Muscle of arm (tissue), 12 donors: Measurements from ENCODE around the gene PAX3. TPM values are rescaled to one million over a fixed set of nuclear protein-coding genes. Genes with fewer than 3 reads are reported as not detected.

Experiments used
- DNase-seq: peaks from one replicate; pipeline ENCODE4 v3.0.0-alpha.2; 2013
- polyA plus RNA-seq, 12 donors: library from polyadenylated mRNA; unstranded; fragments of 120-200 nt; gene quantifications; one replicate each; pipeline ENCODE4 v1.2.1, GENCODE V29; 2013; ENCODE audit not compliant: insufficient read length in 12 of 12

Gene PAX3
- polyA plus RNA-seq, 12 donors: 0.95 to 5.3 (median 2.3) TPM; not detected in 2

- no peak for DNase-seq
Observed at GRCh38 chr2:222298001-222298310, 842 bp downstream of the PAX3 start.

- no peak for DNase-seq
Observed at GRCh38 chr2:222297600-222297935, 1.2 kb downstream of the PAX3 start.

GRCh38 chr2:222296911-222297599, 1.7 kb downstream of the PAX3 start:
- no peak for DNase-seq

- DNase-seq: no peak
Observed at GRCh38 chr2:222296311-222296741, 2.5 kb downstream of the PAX3 start.

- DNase-seq: no peak
Observed at GRCh38 chr2:222295368-222296062, 3.3 kb downstream of the PAX3 start.

- no peak for DNase-seq
Observed at GRCh38 chr2:222294996-222295367, 3.8 kb downstream of the PAX3 start.

- DNase-seq: no peak
Observed at GRCh38 chr2:222293660-222294630, 4.9 kb downstream of the PAX3 start.

GRCh38 chr2:222292149-222293134, 6.4 kb downstream of the PAX3 start:
- no peak for DNase-seq

GRCh38 chr2:222291485-222291841, 7.3 kb downstream of the PAX3 start:
- no peak for DNase-seq

- DNase-seq: no peak
Observed at GRCh38 chr2:222290736-222291484, 7.9 kb downstream of the PAX3 start.

- no peak for DNase-seq
Observed at GRCh38 chr2:222290401-222290735, 8.4 kb downstream of the PAX3 start.

GRCh38 chr2:222289278-222290160, 9.3 kb downstream of the PAX3 start:
- no peak for DNase-seq

- no peak for DNase-seq
Observed at GRCh38 chr2:222288590-222289277, 10.1 kb downstream of the PAX3 start.

- DNase-seq: no peak
Observed at GRCh38 chr2:222287862-222288479, 10.8 kb downstream of the PAX3 start.

- no peak for DNase-seq
Observed at GRCh38 chr2:222284466-222284865, 14.3 kb downstream of the PAX3 start.

GRCh38 chr2:222283634-222284033, 15.2 kb downstream of the PAX3 start:
- no peak for DNase-seq

GRCh38 chr2:222281506-222281905, 17.3 kb downstream of the PAX3 start:
- DNase-seq: no peak

GRCh38 chr2:222280795-222281194, 18.0 kb downstream of the PAX3 start:
- DNase-seq: no peak
